Endodermal cell (in vitro differentiated cells): ENCODE data around the gene ZNF319. TPM values are rescaled to one million over a fixed set of nuclear protein-coding genes. Genes with fewer than 3 reads are reported as not detected.

Source experiments
- DNase-seq: peaks from one replicate; pipeline ENCODE4 v3.0.0-alpha.2; 2017
- H3K27ac ChIP-seq: 2 replicates; pipeline ENCODE4 v1.5.1; 2013; ENCODE audit warnings: mild to moderate bottlenecking, low read depth, low read length, moderate library complexity
- H3K27me3 ChIP-seq: 2 replicates; pipeline ENCODE4 v1.6.1; 2013; ENCODE audit warnings: mild to moderate bottlenecking, low read length, moderate library complexity; ENCODE audit not compliant: insufficient read depth, control insufficient read depth, poor library complexity, severe bottlenecking
- H3K36me3 ChIP-seq: 2 replicates; pipeline ENCODE4 v1.7.0; 2013; ENCODE audit warnings: mild to moderate bottlenecking, low read length, moderate library complexity; ENCODE audit not compliant: control insufficient read depth, insufficient read depth
- H3K4me1 ChIP-seq: one replicate; pipeline ENCODE4 v1.7.0; 2013; ENCODE audit warnings: low read length; ENCODE audit not compliant: control insufficient read depth, insufficient read depth
- H3K4me3 ChIP-seq: 2 replicates; pipeline ENCODE4 v1.5.1; 2013; ENCODE audit warnings: mild to moderate bottlenecking, low read length, moderate library complexity
- H3K9ac ChIP-seq: 2 replicates; pipeline ENCODE4 v1.6.1; 2013; ENCODE audit warnings: mild to moderate bottlenecking, low read length, moderate library complexity; ENCODE audit not compliant: poor library complexity, severe bottlenecking; ENCODE audit errors: extremely low read depth
- H3K9me3 ChIP-seq: 2 replicates; pipeline ENCODE4 v1.6.1; 2013; ENCODE audit warnings: mild to moderate bottlenecking, low read length, moderate library complexity; ENCODE audit not compliant: control insufficient read depth
- H3K27ac Mint-ChIP-seq: 2 replicates; pipeline ENCODE4 v1.8.0; 2020; ENCODE audit warnings: mixed read lengths
- H3K27me3 Mint-ChIP-seq: 2 replicates; pipeline ENCODE4 v1.8.0; 2021; ENCODE audit warnings: mild to moderate bottlenecking, mixed read lengths; ENCODE audit not compliant: insufficient read depth
- H3K36me3 Mint-ChIP-seq: 2 replicates; pipeline ENCODE4 v1.8.0; 2020; ENCODE audit warnings: low read depth, mixed read lengths
- H3K4me1 Mint-ChIP-seq: 2 replicates; pipeline ENCODE4 v1.8.0; 2020; ENCODE audit warnings: mixed read lengths
- H3K4me3 Mint-ChIP-seq: 2 replicates; pipeline ENCODE4 v1.8.0; 2020; ENCODE audit warnings: mild to moderate bottlenecking, moderate library complexity, mixed read lengths
- H3K9me3 Mint-ChIP-seq: 2 replicates; pipeline ENCODE4 v1.8.0; 2020; ENCODE audit warnings: mild to moderate bottlenecking, mixed read lengths
- CTCF ChIP-seq: fragments of 200-600 bp; sonication (generic); conservative IDR thresholded peaks from 2 replicates; pipeline ENCODE4 v1.5.0; 2021; ENCODE audit warnings: antibody characterized with exemption, mild to moderate bottlenecking
- WGBS, 2 experiments: methylation state at CpG; one replicate each; pipeline versions ENCODE4 v1.1.5 to v1.1.7; 2013; ENCODE audit warnings: missing lambda C conversion rate in 2 of 2, mixed read lengths in 1 of 2; ENCODE audit not compliant: insufficient coverage in 1 of 2, insufficient read length in 1 of 2; 5-methylcytosine and 5-hydroxymethylcytosine counted together
- total RNA-seq, 2 donors: library from RNA; stranded (reverse); fragmentation: NEBNext Ultra II Directional in 1 of 2; extraction: Animal tissue kit (Norgen Biotek cat#: 25700) in 1 of 2; gene quantifications; 2 replicates in 1 of 2; 3 replicates in 1 of 2; pipeline ENCODE4 v1.2.1, GENCODE V29; 2021

ZNF319 gene
- total RNA-seq, 2 donors from 2014 or later: 9.8 to 10.8 TPM

- Histone ChIP-seq H3K9ac (peak overlapping the region; percentile 25), H3K4me1 (peaks cover 25% of the 10 kb centered on the region), H3K9me3 (no peaks in the 10 kb centered on the region), H3K27me3 (no peaks in the 10 kb centered on the region), H3K36me3 (peaks cover 26% of the 10 kb centered on the region), H3K4me3 (peak overlapping the region; percentile 85), H3K27ac (no peak overlapping the region)
- peaks cover 8% of the 10 kb centered on the region for H3K36me3 Mint-ChIP-seq
- H3K4me3 Mint-ChIP-seq: peak overlapping the region; percentile 76
- WGBS, 2 experiments: 16 to 19% methylated on average over 30 to 57 of the region's 57 CpGs
- DNase-seq: peak; percentile 85
- TF ChIP-seq CTCF: no peak
- peak overlapping the region; percentile 96 for H3K27ac Mint-ChIP-seq
- H3K4me1 Mint-ChIP-seq: peaks cover 50% of the 10 kb centered on the region
- no peaks in the 10 kb centered on the region for H3K9me3 Mint-ChIP-seq
- H3K27me3 Mint-ChIP-seq: no peaks in the 10 kb centered on the region
Observed at GRCh38 chr16:58024486-58025350, 24.2 kb upstream of the ZNF319 start.

- no peak overlapping the region for H3K9ac ChIP-seq
- no peaks in the 10 kb centered on the region for H3K9me3 Mint-ChIP-seq
- peaks cover 10% of the 10 kb centered on the region for H3K36me3 Mint-ChIP-seq
- H3K9me3 ChIP-seq: no peaks in the 10 kb centered on the region
- no peaks in the 10 kb centered on the region for H3K27me3 Mint-ChIP-seq
- no peaks in the 10 kb centered on the region for H3K27me3 ChIP-seq
- peaks cover 13% of the 10 kb centered on the region for H3K4me1 ChIP-seq
- peak overlapping the region; percentile 82 for H3K27ac Mint-ChIP-seq
- 53 to 64% methylated on average over 13 to 18 of the region's 18 CpGs for WGBS, 2 experiments
- no peak overlapping the region for H3K4me3 ChIP-seq
- H3K4me3 Mint-ChIP-seq: no peak overlapping the region
- TF ChIP-seq CTCF: no peak
- H3K27ac ChIP-seq: no peak overlapping the region
- peaks cover 33% of the 10 kb centered on the region for H3K36me3 ChIP-seq
- DNase-seq: no peak
- H3K4me1 Mint-ChIP-seq: peaks cover 31% of the 10 kb centered on the region
Observed at GRCh38 chr16:58022601-58023371, 22.3 kb upstream of the ZNF319 start.

- H3K4me3 ChIP-seq: no peak overlapping the region
- no peaks in the 10 kb centered on the region for H3K27me3 Mint-ChIP-seq
- no peaks in the 10 kb centered on the region for H3K9me3 ChIP-seq
- peaks cover 40% of the 10 kb centered on the region for H3K36me3 ChIP-seq
- peaks cover 10% of the 10 kb centered on the region for H3K36me3 Mint-ChIP-seq
- no peak overlapping the region for H3K4me3 Mint-ChIP-seq
- H3K27ac ChIP-seq: no peak overlapping the region
- WGBS, 2 experiments: 84 to 93% methylated on average over 5 to 8 of the region's 8 CpGs
- H3K4me1 Mint-ChIP-seq: peaks cover 30% of the 10 kb centered on the region
- H3K27ac Mint-ChIP-seq: peak overlapping the region; percentile 82
- DNase-seq: no peak
- TF ChIP-seq CTCF: no peak
- no peaks in the 10 kb centered on the region for H3K9me3 Mint-ChIP-seq
- H3K4me1 ChIP-seq: peaks cover 13% of the 10 kb centered on the region
- H3K27me3 ChIP-seq: no peaks in the 10 kb centered on the region
- no peak overlapping the region for H3K9ac ChIP-seq
Observed at GRCh38 chr16:58021661-58022551, 21.4 kb upstream of the ZNF319 start.
